Lung microvascular endothelial cell (primary cell): ENCODE data around the gene CABP4. TPM values are rescaled to one million over a fixed set of nuclear protein-coding genes. Genes with fewer than 3 reads are reported as not detected.

ENCODE experiments used
- DNase-seq, 2 donors: peaks; one replicate each; pipeline versions ENCODE4 v3.0.0 to v3.0.0-alpha.2; 2010; ENCODE audit warnings: low read depth in 2 of 2
- total RNA-seq: library from RNA; depleted of rRNA; stranded (reverse); fragments of >200 nt; gene quantifications from 2 replicates; pipeline ENCODE4 v1.2.1, GENCODE V29; 2014

The CABP4 gene
- 0.60 and 1.3 TPM in 2 replicates for total RNA-seq

- no peak for DNase-seq
Observed at GRCh38 chr11:67455054-67455453, at the start of gene CABP4. TSS of gene CABP4 (plus strand) at chr11:67455354. CDS start at chr11:67455424, 70 bp downstream.

- no peak for DNase-seq
Observed at GRCh38 chr11:67405688-67406339, 49.3 kb upstream of the CABP4 start.

GRCh38 chr11:67406420-67406968 is 48.7 kb upstream of the CABP4 start:
- DNase-seq = no peak

GRCh38 chr11:67406969-67407687 is 48.0 kb upstream of the CABP4 start:
- DNase-seq = no peak

DNA sequence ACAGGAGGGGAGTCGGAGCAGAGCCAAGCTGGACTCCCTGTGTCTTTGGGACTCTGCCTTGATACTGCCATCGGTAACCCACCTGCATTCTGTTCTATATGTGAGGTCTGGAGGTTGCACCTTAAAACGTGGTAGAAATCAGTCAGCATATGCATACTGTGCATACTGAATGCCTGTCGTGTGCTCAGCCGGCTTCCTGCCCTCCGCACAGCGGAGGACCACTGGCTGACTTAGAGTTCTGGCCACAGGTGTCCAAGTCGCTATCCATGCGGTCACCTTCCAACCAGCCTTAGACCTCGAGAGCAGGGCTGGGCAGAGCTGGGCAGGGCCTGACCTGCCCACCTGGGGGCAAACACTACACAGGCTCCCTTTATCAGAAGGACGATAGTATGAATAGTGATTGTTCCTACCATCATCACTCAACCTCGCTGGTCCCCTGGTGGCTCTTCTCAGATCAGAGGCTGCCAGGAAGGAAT is 47.4 kb upstream of the CABP4 start:
- no peak for DNase-seq

- no peak for DNase-seq
Observed at GRCh38 chr11:67408437-67409200, 46.5 kb upstream of the CABP4 start.

DNA sequence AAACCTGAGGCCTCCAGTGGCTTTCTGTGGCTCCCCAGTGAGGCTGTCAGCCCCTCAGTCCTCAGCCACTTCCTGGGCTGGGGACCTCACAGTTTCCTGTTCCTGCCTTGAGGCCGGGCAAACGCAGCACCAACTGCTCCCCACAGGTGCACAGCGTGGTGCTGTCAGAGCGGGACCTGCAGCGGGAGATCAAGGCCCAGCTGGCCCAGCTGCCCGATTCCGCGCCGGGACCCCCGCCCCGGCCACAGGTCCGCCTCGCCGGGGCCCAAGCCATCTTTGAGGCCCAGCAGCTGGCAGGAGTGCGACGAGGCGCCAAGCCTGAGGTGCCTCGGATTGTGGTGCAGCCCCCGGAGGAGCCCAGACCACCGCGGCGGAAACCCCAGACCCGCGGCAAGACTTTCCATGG is 45.9 kb upstream of the CABP4 start:
- no peak for DNase-seq

GRCh38 chr11:67409781-67410368 is 45.3 kb upstream of the CABP4 start:
- no peak for DNase-seq

GRCh38 chr11:67410369-67410831 is 44.8 kb upstream of the CABP4 start:
- no peak for DNase-seq

DNA sequence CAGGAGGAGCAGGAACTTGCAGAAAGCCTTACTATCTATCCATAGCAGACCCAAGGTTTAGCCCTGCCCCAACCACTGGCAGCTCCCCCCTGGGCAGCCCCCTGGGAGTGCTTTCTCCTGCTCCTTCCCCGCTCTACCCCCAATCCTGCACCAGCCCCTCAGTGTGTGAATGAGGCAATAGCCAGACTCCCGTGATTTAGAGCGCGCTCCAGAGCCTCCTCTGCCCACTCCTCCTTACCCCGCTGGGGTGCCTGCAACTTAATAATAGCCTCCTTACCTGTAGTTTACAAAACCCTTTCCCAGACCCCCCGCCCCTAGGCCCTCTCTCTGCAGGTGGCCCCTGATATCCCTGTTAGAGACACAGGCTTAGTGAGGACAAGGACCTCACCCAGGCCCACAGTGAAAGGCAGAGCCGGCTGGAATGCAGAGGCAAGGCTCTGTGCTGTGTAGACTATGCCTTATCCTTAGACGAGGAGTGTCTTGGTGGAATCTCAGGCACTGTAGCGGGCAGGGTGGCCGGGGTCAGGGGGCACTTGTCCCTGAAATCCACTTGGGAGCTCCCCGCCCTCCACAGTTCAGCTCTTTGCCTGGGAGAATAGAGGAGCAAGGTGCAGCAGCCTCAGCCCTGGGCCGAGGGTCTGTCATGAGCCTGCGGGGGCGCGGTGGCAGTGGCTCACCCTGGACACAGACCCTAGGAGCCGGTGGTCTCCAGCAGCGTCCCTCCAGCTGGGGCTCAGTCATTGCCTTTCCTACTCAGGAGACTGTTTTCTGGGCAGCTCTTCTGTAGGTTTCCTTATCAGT is 44.0 kb upstream of the CABP4 start:
- no peak for DNase-seq

- DNase-seq = no peak
Observed at GRCh38 chr11:67411785-67412152, 43.4 kb upstream of the CABP4 start.

DNA sequence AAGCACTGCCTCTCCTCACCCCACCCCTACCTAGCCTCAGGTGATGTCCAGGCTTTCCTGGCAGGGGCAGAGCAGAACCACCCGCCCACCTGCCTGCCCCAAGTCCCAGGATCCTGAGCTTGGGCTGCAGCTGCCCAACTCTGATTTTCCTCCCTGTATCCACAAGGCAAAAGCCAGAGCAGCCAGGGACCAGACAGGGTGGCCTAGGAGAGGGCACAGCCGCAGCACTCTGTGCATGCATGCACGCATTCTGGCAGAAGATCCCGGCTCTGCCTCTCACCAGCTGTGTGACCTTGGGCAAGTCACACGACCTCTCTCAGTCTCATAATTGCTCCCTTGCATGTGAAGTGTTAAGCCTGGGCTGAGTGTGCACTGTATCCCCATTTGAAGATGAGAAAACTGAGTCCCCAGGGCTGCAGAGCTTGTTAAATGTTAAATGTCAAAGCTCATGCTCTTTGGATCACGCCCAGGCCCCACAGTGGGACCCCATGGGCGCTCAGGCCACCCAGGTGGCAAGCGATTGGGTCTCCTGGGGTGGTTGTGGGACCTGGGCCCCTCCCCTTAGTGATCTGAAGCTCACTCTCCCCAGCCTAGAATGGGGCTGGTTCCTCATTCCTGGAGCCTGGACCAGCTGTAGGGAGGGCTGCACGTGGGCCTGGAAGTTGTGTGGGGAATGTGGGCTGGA is 42.5 kb upstream of the CABP4 start:
- no peak for DNase-seq

DNA sequence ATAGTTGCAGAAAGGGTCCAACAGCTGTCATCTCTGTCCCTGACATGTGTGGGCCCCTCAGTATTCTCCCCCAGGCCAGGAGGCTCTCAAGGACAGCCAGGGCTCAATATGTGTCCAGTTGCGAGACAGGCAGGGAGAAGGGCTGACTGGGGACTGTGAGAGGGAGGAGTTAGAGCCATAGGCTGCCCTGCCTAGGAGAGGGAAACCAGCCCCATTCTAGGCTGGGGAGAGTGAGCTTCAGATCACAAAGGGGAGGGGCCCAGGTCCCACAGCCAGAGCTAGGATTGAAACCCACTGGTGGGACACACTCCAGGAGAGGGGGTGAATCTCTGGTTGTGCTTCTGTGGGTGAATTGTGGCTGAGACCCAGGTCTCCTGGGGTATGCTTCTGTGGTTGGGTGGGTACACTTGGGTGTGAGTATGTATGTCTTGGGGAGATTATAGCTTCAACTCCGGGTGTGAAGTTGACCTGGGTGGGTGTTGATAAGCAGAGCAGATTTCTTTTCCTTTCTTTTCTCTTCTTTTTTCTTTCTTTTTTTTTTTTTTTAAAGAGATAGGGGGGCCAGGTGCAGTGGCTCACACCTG is 41.8 kb upstream of the CABP4 start:
- DNase-seq = no peak

DNA sequence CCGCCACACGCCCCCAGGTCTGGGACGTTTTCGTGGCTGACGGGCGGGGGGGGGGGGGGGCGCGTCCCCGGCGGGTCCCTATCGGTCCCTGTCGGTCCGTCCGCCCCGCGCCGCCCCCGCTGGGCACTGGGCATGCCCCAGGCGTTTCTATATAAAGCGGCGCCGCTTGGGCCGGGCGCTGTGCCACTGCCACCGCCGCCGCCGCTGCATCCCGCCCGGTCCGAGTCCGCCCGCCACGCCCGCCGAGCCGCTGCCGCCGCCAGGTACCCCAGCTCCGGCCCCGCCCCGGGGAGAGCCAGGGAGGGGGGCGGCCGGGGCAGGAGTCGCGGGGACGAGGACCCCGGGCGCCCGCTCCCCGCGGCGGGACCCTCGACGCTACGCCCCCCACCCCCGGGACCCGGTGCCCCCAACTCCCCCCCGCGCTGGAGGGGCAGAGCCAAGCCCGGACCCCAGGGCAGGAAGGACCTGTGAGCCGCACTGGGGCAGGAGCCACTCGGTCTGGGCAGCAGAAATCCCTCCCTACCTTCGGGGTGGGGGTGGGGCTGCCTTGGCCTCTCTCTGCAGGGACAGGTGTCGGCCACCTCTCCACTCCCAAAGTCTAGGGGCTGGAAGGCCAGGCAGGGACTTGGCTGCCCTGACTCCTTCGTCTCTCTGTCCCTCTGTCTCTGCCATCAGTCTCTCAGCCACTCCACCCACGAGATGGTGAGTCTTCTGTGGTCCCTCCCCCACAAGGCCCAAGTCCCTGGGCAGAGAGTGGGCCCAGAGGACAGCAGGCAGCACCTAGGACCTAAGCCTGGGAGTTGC is 39.5 kb upstream of the CABP4 start, which contains the start of gene CARNS1:
Gene CARNS1 (plus strand): TSS at position 178 of the 804 bp plus-strand sequence. CDS start 522 bp downstream, at position 700.
- no peak for DNase-seq

GRCh38 chr11:67416416-67417335 is 38.5 kb upstream of the CABP4 start:
- peak; percentile 18 to 55 for DNase-seq

GRCh38 chr11:67417425-67417824 is 37.7 kb upstream of the CABP4 start:
- DNase-seq = no peak

DNA sequence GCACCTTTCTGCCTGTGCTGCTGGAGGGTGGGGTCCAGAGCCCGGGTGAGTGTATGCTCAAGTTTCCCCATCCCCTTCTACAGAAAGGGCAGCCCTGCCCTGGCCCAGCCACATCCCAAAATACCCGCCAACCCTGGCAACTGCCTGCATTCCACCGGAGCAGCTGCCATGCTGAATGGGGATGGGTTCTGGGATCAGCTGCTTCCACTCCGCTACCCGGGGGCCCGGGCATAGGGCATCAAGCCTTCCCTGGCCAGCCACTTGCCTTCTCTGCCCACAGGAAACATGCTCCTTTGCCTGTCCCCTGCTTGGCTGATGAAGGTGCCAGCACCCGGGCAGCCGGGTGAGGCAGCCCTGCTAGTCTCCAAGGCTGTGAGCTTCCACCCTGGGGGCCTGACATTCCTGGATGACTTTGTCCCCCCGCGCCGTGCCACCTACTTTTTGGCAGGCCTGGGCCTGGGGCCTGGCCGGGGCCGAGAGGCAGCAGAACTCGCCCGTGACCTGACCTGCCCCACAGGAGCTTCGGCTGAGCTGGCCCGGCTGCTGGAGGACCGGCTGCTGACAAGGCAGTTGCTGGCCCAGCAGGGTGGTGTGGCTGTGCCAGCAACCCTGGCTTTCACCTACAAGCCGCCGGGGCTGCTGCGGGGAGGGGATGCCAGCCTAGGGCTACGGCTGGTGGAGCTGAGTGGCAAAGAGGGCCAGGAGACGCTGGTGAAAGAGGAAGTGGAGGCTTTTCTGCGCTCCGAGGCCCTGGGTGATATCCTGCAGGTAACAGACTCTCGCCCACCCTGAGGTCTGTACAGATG is 36.5 kb upstream of the CABP4 start:
- DNase-seq = no peak
